Gastrocnemius medialis (tissue), 4 donors: ENCODE measurements around the gene PRR12.

Experiments
- POLR2A ChIP-seq, 2 donors: fragments of 450-650 bp; IDR thresholded peaks; one replicate each; pipeline ENCODE4 v1.6.1; 2017; ENCODE audit warnings: antibody characterized with exemption in 2 of 2, mild to moderate bottlenecking in 2 of 2, moderate library complexity in 2 of 2
- TF ChIP-seq, protein P1 (sequence below), 5 experiments: fragments of 450-650 bp in 3 of 5; fragments of 200-600 bp in 2 of 5; sonication (generic) in 2 of 5; IDR thresholded peaks in 4 of 5; conservative IDR thresholded peaks in 1 of 5; 1 replicate in 4 of 5; 2 replicates in 1 of 5; pipeline ENCODE4 v1.5.1; 2016 to 2019; ENCODE audit warnings: antibody characterized with exemption in 5 of 5, mild to moderate bottlenecking in 3 of 5, moderate library complexity in 3 of 5

DNA sequence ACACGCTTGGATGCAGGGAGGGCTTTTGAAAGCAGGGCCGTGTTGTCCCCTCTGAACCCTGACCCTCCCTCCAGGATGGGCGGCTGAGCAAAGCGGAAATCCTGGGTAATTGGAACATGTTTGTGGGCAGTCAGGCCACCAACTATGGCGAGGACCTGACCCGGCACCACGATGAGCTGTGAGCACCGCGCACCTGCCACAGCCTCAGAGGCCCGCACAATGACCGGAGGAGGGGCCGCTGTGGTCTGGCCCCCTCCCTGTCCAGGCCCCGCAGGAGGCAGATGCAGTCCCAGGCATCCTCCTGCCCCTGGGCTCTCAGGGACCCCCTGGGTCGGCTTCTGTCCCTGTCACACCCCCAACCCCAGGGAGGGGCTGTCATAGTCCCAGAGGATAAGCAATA is 48.0 kb upstream of the PRR12 start:
- TF ChIP-seq, protein P1, sequence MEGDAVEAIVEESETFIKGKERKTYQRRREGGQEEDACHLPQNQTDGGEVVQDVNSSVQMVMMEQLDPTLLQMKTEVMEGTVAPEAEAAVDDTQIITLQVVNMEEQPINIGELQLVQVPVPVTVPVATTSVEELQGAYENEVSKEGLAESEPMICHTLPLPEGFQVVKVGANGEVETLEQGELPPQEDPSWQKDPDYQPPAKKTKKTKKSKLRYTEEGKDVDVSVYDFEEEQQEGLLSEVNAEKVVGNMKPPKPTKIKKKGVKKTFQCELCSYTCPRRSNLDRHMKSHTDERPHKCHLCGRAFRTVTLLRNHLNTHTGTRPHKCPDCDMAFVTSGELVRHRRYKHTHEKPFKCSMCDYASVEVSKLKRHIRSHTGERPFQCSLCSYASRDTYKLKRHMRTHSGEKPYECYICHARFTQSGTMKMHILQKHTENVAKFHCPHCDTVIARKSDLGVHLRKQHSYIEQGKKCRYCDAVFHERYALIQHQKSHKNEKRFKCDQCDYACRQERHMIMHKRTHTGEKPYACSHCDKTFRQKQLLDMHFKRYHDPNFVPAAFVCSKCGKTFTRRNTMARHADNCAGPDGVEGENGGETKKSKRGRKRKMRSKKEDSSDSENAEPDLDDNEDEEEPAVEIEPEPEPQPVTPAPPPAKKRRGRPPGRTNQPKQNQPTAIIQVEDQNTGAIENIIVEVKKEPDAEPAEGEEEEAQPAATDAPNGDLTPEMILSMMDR (IDR thresholded peaks at IDR 0.05 in 4 of 5, conservative IDR thresholded peaks at IDR 0.05 in 1 of 5), result no peak
- TF ChIP-seq POLR2A (IDR thresholded peaks at IDR 0.05), result no peak
